NCI-H446 (cell line): ENCODE measurements around the gene STK32C.
A peak's percentile ranks its signal among the peaks of the same experiment; 100 is the strongest.

Source experiments
- DNase-seq, 2 experiments: peaks; one replicate each; lab custom pipeline; 2025; lab: John Stamatoyannopoulos, UW

STK32C gene

GRCh38 chr10:132307823-132308586, at the start of gene STK32C:
Gene STK32C, minus strand, starts transcription at chr10:132307950. Its CDS starts 117 bp downstream, at chr10:132307833.
- peak; percentile 24 to 82 for DNase-seq

- no peak for DNase-seq
Measured at GRCh38 chr10:132356621-132357195, 49.0 kb upstream of the STK32C start.

- DNase-seq, result no peak
Measured at GRCh38 chr10:132355754-132356153, 48.0 kb upstream of the STK32C start.

- no peak for DNase-seq
Measured at GRCh38 chr10:132355297-132355696, 47.5 kb upstream of the STK32C start.

GRCh38 chr10:132354356-132355094, 46.8 kb upstream of the STK32C start:
- no peak for DNase-seq

- no peak for DNase-seq
Measured at GRCh38 chr10:132353456-132354355, 46.0 kb upstream of the STK32C start.

GRCh38 chr10:132352462-132353308, 44.9 kb upstream of the STK32C start:
- DNase-seq, result peak in 1 of 2 experiments; percentile 19

GRCh38 chr10:132351611-132352010, 43.9 kb upstream of the STK32C start:
- no peak for DNase-seq

- no peak for DNase-seq
Measured at GRCh38 chr10:132350946-132351345, 43.2 kb upstream of the STK32C start.

GRCh38 chr10:132350391-132350790, 42.6 kb upstream of the STK32C start:
- DNase-seq, result no peak

- DNase-seq, result no peak
Measured at GRCh38 chr10:132349766-132350165, 42.0 kb upstream of the STK32C start.

GRCh38 chr10:132347931-132348267, 40.1 kb upstream of the STK32C start:
- DNase-seq, result no peak

- DNase-seq, result no peak
Measured at GRCh38 chr10:132347211-132347930, 39.6 kb upstream of the STK32C start.

- DNase-seq, result no peak
Measured at GRCh38 chr10:132346806-132347205, 39.1 kb upstream of the STK32C start.

GRCh38 chr10:132345345-132345744, 37.6 kb upstream of the STK32C start:
- no peak for DNase-seq

GRCh38 chr10:132344386-132344785, 36.6 kb upstream of the STK32C start:
- no peak for DNase-seq

- no peak for DNase-seq
Measured at GRCh38 chr10:132342553-132342952, 34.8 kb upstream of the STK32C start.

GRCh38 chr10:132341781-132342180, 34.0 kb upstream of the STK32C start:
- DNase-seq, result no peak

GRCh38 chr10:132341017-132341416, 33.3 kb upstream of the STK32C start:
- no peak for DNase-seq

- DNase-seq, result no peak
Measured at GRCh38 chr10:132339276-132339675, 31.5 kb upstream of the STK32C start.
